BLaER1 treated with 17β-estradiol and CSF1 and Interleukin-3, amounts not matched to agents 10 nM and 100 nM (cell line): Measurements from ENCODE around the gene GHRH.

Experiments used
- H3K27ac ChIP-seq, 11 experiments: shearing (Covaris generic); formaldehyde crosslinking; 2 replicates each; pipeline ENCODE4 v1.8.1; 2022
- H3K27me3 ChIP-seq, 11 experiments: shearing (Covaris generic); formaldehyde crosslinking; 2 replicates each; pipeline ENCODE4 v1.8.1; 2022
- H3K36me3 ChIP-seq, 11 experiments: shearing (Covaris generic); formaldehyde crosslinking; 2 replicates each; pipeline ENCODE4 v1.8.1; 2022
- H3K4me1 ChIP-seq, 10 experiments: shearing (Covaris generic); formaldehyde crosslinking; 2 replicates each; pipeline ENCODE4 v1.8.1; 2022
- H3K4me2 ChIP-seq, 11 experiments: shearing (Covaris generic); formaldehyde crosslinking; 2 replicates each; pipeline ENCODE4 v1.8.1; 2022
- H3K4me3 ChIP-seq, 10 experiments: shearing (Covaris generic); formaldehyde crosslinking; 2 replicates each; pipeline ENCODE4 v1.8.1; 2022
- H3K9ac ChIP-seq, 11 experiments: shearing (Covaris generic); formaldehyde crosslinking; 2 replicates each; pipeline ENCODE4 v1.8.1; 2022
- H3K9me3 ChIP-seq, 11 experiments: shearing (Covaris generic); formaldehyde crosslinking; replicated peaks in 1 of 11; 2 replicates each; pipeline ENCODE4 v1.8.1; 2022
- H4K20me1 ChIP-seq, 11 experiments: shearing (Covaris generic); formaldehyde crosslinking; 2 replicates each; pipeline ENCODE4 v1.8.1; 2022
- Cebpa-rat ChIP-seq, 11 experiments: shearing (Covaris generic); IDR thresholded peaks; 2 replicates each; pipeline ENCODE4 v1.8.1; 2022

Gene GHRH

GRCh38 chr20:37295001-37295400 lies 33.4 kb upstream of the GHRH start:
- peaks cover 31 to 85% (median 51%) of the 10 kb centered on the region in 10 experiments for H3K4me1 ChIP-seq
- peak overlapping the region in 4 of 11 experiments; percentile 19 to 100 (median 77); a peak in 8 of 22 replicates for H3K4me2 ChIP-seq
- H3K4me3 ChIP-seq: no peak overlapping the region
- no peaks in the 10 kb centered on the region for H3K27me3 ChIP-seq
- H3K9me3 ChIP-seq: peaks cover 0 to 26% (median 23%) of the 10 kb centered on the region in 11 experiments; a peak in 18 of 22 replicates
- peaks cover 28 to 68% (median 59%) of the 10 kb centered on the region in 11 experiments for H3K36me3 ChIP-seq
- no peak for TF ChIP-seq Cebpa-rat (IDR thresholded peaks at IDR 0.05)
- peak overlapping the region in 5 of 11 experiments; percentile 44 to 78 (median 63); a peak in 6 of 22 replicates for H3K27ac ChIP-seq
- peaks cover 6 to 62% (median 42%) of the 10 kb centered on the region in 11 experiments; a peak in 17 of 22 replicates for H4K20me1 ChIP-seq
- H3K9ac ChIP-seq: no peak overlapping the region

GRCh38 chr20:37294262-37294981 lies 32.8 kb upstream of the GHRH start:
- peak overlapping the region in 6 of 11 experiments; percentile 19 to 78 (median 61); a peak in 11 of 22 replicates for H3K27ac ChIP-seq
- no peaks in the 10 kb centered on the region for H3K27me3 ChIP-seq
- H3K4me1 ChIP-seq: peaks cover 31 to 85% (median 51%) of the 10 kb centered on the region in 10 experiments
- peak overlapping the region in 5 of 11 experiments; percentile 10 to 100 (median 58); a peak in 9 of 22 replicates for H3K4me2 ChIP-seq
- TF ChIP-seq Cebpa-rat (IDR thresholded peaks at IDR 0.05): no peak
- H3K36me3 ChIP-seq: peaks cover 22 to 62% (median 53%) of the 10 kb centered on the region in 11 experiments; a peak in 21 of 22 replicates
- no peak overlapping the region for H3K4me3 ChIP-seq
- H3K9me3 ChIP-seq: peaks cover 0 to 26% (median 23%) of the 10 kb centered on the region in 11 experiments; a peak in 18 of 22 replicates
- H3K9ac ChIP-seq: peak overlapping the region in 4 of 11 experiments; percentile 0 to 69 (median 32); a peak in 4 of 22 replicates
- peaks cover under 1 to 56% (median 37%) of the 10 kb centered on the region in 11 experiments; a peak in 17 of 22 replicates for H4K20me1 ChIP-seq

GRCh38 chr20:37293301-37293943 lies 31.8 kb upstream of the GHRH start:
- peak overlapping the region in 5 of 11 experiments; percentile 44 to 78 (median 66); a peak in 10 of 22 replicates for H3K27ac ChIP-seq
- peaks cover 14 to 53% (median 46%) of the 10 kb centered on the region in 11 experiments; a peak in 21 of 22 replicates for H3K36me3 ChIP-seq
- H3K4me2 ChIP-seq: peak overlapping the region in 5 of 11 experiments; percentile 10 to 100 (median 58); a peak in 9 of 22 replicates
- no peak overlapping the region for H3K4me3 ChIP-seq
- H4K20me1 ChIP-seq: peaks cover 0 to 51% (median 37%) of the 10 kb centered on the region in 11 experiments; a peak in 16 of 22 replicates
- peaks cover 0 to 26% (median 23%) of the 10 kb centered on the region in 11 experiments; a peak in 18 of 22 replicates for H3K9me3 ChIP-seq
- no peaks in the 10 kb centered on the region for H3K27me3 ChIP-seq
- peak overlapping the region in 4 of 11 experiments; percentile 0 to 69 (median 32); a peak in 4 of 22 replicates for H3K9ac ChIP-seq
- no peak for TF ChIP-seq Cebpa-rat (IDR thresholded peaks at IDR 0.05)
- peaks cover 35 to 89% (median 59%) of the 10 kb centered on the region in 10 experiments for H3K4me1 ChIP-seq

- H3K36me3 ChIP-seq: peaks cover 8 to 41% (median 31%) of the 10 kb centered on the region in 11 experiments; a peak in 21 of 22 replicates
- peak overlapping the region; percentile 50 to 100 (median 90); a peak in 21 of 22 replicates for H3K4me2 ChIP-seq
- peaks cover 32 to 81% (median 57%) of the 10 kb centered on the region in 10 experiments for H3K4me1 ChIP-seq
- no peak overlapping the region; a peak in 3 of 20 replicates for H3K4me3 ChIP-seq
- TF ChIP-seq Cebpa-rat (IDR thresholded peaks at IDR 0.05): no peak
- no peaks in the 10 kb centered on the region for H3K27me3 ChIP-seq
- peak overlapping the region in 2 of 11 experiments; percentile 98 to 99; a peak in 1 of 22 replicates for H3K9ac ChIP-seq
- peaks cover 0 to 37% (median 26%) of the 10 kb centered on the region in 11 experiments; a peak in 16 of 22 replicates for H4K20me1 ChIP-seq
- 0 out of 22 replicates have a peak overlapping the region, but pooled peaks of 1 of the 11 experiments have one; percentile 9 for H3K27ac ChIP-seq
- peaks cover 0 to 26% (median 23%) of the 10 kb centered on the region in 11 experiments; a peak in 18 of 22 replicates for H3K9me3 ChIP-seq
Observed at GRCh38 chr20:37291724-37292126, 30.1 kb upstream of the GHRH start.

GRCh38 chr20:37290158-37290810 lies 28.7 kb upstream of the GHRH start:
- TF ChIP-seq Cebpa-rat (IDR thresholded peaks at IDR 0.05): no peak
- Histone ChIP-seq H3K4me1 (peaks cover 18 to 66% (median 43%) of the 10 kb centered on the region in 10 experiments), H3K4me2 (peak overlapping the region; percentile 68 to 100 (median 90))

GRCh38 chr20:37288091-37288490 lies 26.5 kb upstream of the GHRH start:
- H3K4me3 ChIP-seq: no peak overlapping the region
- H3K4me1 ChIP-seq: peaks cover 18 to 45% (median 30%) of the 10 kb centered on the region in 10 experiments
- peak in 1 of 11 experiments; percentile 37; a peak in 1 of 22 replicates for TF ChIP-seq Cebpa-rat (IDR thresholded peaks at IDR 0.05)
- H4K20me1 ChIP-seq: 0 out of 22 replicates have a peak, but pooled peaks cover 0 to 1% (median 0%) of the 10 kb centered on the region in 11 experiments
- H3K4me2 ChIP-seq: peak overlapping the region in 7 of 11 experiments; percentile 86 to 100 (median 90); a peak in 13 of 22 replicates
- peak overlapping the region in 4 of 11 experiments; percentile 7 to 99 (median 96); a peak in 5 of 22 replicates for H3K27ac ChIP-seq
- peaks cover 0 to 19% (median 15%) of the 10 kb centered on the region in 11 experiments; a peak in 16 of 22 replicates for H3K9me3 ChIP-seq
- peaks cover 8 to 24% (median 19%) of the 10 kb centered on the region in 11 experiments; a peak in 21 of 22 replicates for H3K36me3 ChIP-seq
- H3K9ac ChIP-seq: no peak overlapping the region
- H3K27me3 ChIP-seq: no peaks in the 10 kb centered on the region

More at GRCh38 chr20:37290158-37290810, 28.7 kb upstream of the GHRH start:
- peak overlapping the region; percentile 92 to 99 (median 96) for H3K9ac ChIP-seq
- no peaks in the 10 kb centered on the region for H3K27me3 ChIP-seq
- peak overlapping the region; percentile 72 to 98 (median 85) for H3K4me3 ChIP-seq
- H3K36me3 ChIP-seq: peaks cover 8 to 35% (median 31%) of the 10 kb centered on the region in 11 experiments; a peak in 21 of 22 replicates
- H4K20me1 ChIP-seq: peaks cover 0 to 23% (median 12%) of the 10 kb centered on the region in 11 experiments; a peak in 10 of 22 replicates
- H3K27ac ChIP-seq: peak overlapping the region; percentile 95 to 99 (median 97)
- H3K9me3 ChIP-seq: peaks cover 0 to 26% (median 23%) of the 10 kb centered on the region in 11 experiments; a peak in 18 of 22 replicates

- Histone ChIP-seq H3K27me3 (no peaks in the 10 kb centered on the region), H3K9ac (no peak overlapping the region), H3K4me3 (no peak overlapping the region), H3K36me3 (peaks cover 0 to 1% (median 0%) of the 10 kb centered on the region in 11 experiments; a peak in 1 of 22 replicates), H4K20me1 (no peaks in the 10 kb centered on the region), H3K9me3 (no peaks in the 10 kb centered on the region), H3K27ac (no peak overlapping the region), H3K4me2 (no peak overlapping the region), H3K4me1 (peaks cover 8 to 38% (median 29%) of the 10 kb centered on the region in 10 experiments)
- TF ChIP-seq Cebpa-rat (IDR thresholded peaks at IDR 0.05): peak in 1 of 11 experiments; percentile 33; a peak in 1 of 22 replicates
Observed at GRCh38 chr20:37285664-37286374, 24.2 kb upstream of the GHRH start.
